ENCODE data around the gene NCKAP1. TPM values are rescaled to one million over a fixed set of nuclear protein-coding genes. Genes with fewer than 3 reads are reported as not detected.
"Not testable (repeated sequence)": the region's sequence is repeated elsewhere in the genome, so short reads cannot be mapped to it uniquely, and the experiment has no call there.

The NCKAP1 gene
- total RNA-seq, 2 donors from 2014 or later = 128 to 136 TPM

- DNase-seq = no peak
- Mint-ChIP-seq H3K4me1 (no peaks in the 10 kb centered on the region), H3K36me3 (ENCODE audit: low read depth) (no peaks in the 10 kb centered on the region), H3K4me3 (no peak overlapping the region), H3K27me3 (ENCODE audit: insufficient read depth) (no peaks in the 10 kb centered on the region), H3K9me3 (peaks cover 13% of the 10 kb centered on the region), H3K27ac (no peak overlapping the region)
- no peak overlapping the region for H3K9ac ChIP-seq (ENCODE audit: extremely low read depth, low read length, poor library complexity, severe bottlenecking)
- H3K4me1 ChIP-seq (ENCODE audit: control insufficient read depth, insufficient read depth, low read length) = no peaks in the 10 kb centered on the region
- no peak overlapping the region for H3K27ac ChIP-seq (ENCODE audit: low read depth, low read length)
- H3K27me3 ChIP-seq (ENCODE audit: control insufficient read depth, insufficient read depth, low read length, poor library complexity, severe bottlenecking) = no peaks in the 10 kb centered on the region
- H3K4me3 ChIP-seq (ENCODE audit: low read length) = no peak overlapping the region
- no peaks in the 10 kb centered on the region for H3K36me3 ChIP-seq (ENCODE audit: control insufficient read depth, insufficient read depth, low read length)
- 93% methylated on average over 2 of the region's 2 CpGs; no CpG with 5 or more reads in 1 of the 2 experiments for WGBS, 2 experiments (ENCODE audit: insufficient coverage in 1 of 2, insufficient read length in 1 of 2)
- no peak for TF ChIP-seq CTCF (conservative IDR thresholded peaks at IDR 0.05)
- peaks cover 4% of the 10 kb centered on the region for H3K9me3 ChIP-seq (ENCODE audit: control insufficient read depth, low read length)
Measured at GRCh38 chr2:182883451-182883850, 154.8 kb downstream of the NCKAP1 start.

GRCh38 chr2:182880100-182880499 is 158.2 kb downstream of the NCKAP1 start:
- H3K27ac ChIP-seq (ENCODE audit: low read depth, low read length); H3K4me1 Mint-ChIP-seq; H3K36me3 ChIP-seq (ENCODE audit: control insufficient read depth, insufficient read depth, low read length); H3K27ac Mint-ChIP-seq; H3K4me3 ChIP-seq (ENCODE audit: low read length); H3K4me3 Mint-ChIP-seq; H3K9ac ChIP-seq (ENCODE audit: extremely low read depth, low read length, poor library complexity, severe bottlenecking); H3K27me3 ChIP-seq (ENCODE audit: control insufficient read depth, insufficient read depth, low read length, poor library complexity, severe bottlenecking); DNase-seq; H3K9me3 ChIP-seq (ENCODE audit: control insufficient read depth, low read length); H3K27me3 Mint-ChIP-seq (ENCODE audit: insufficient read depth); H3K4me1 ChIP-seq (ENCODE audit: control insufficient read depth, insufficient read depth, low read length); H3K36me3 Mint-ChIP-seq (ENCODE audit: low read depth): not testable (repeated sequence)
- WGBS, 2 experiments (ENCODE audit: insufficient coverage in 1 of 2, insufficient read length in 1 of 2) = 100% methylated on average over 1 of the region's 1 CpG
- H3K9me3 Mint-ChIP-seq = peaks cover 15% of the 10 kb centered on the region

DNA sequence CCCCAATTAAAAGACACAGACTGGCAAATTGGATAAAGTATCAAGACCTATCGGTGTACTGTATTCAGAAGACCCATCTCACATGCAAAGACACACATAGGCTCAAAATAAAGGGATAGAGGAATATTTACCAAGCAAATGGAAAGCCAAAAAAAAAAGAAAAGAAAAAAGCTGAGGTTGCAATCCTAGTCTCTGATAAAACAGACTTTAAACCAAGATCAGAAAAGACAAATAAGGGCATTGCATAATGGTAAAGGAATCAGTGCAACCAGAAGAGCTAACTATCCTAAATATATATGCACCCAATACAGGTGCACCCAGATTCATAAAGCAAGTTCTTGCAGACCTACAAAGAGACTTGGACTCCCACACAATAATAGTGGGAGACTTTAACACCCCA is 161.6 kb downstream of the NCKAP1 start:
- not testable (repeated sequence) for DNase-seq; H3K36me3 Mint-ChIP-seq (ENCODE audit: low read depth); H3K27me3 Mint-ChIP-seq (ENCODE audit: insufficient read depth); H3K9ac ChIP-seq (ENCODE audit: extremely low read depth, low read length, poor library complexity, severe bottlenecking); H3K27ac Mint-ChIP-seq; H3K27ac ChIP-seq (ENCODE audit: low read depth, low read length); H3K36me3 ChIP-seq (ENCODE audit: control insufficient read depth, insufficient read depth, low read length); H3K4me1 Mint-ChIP-seq; H3K4me1 ChIP-seq (ENCODE audit: control insufficient read depth, insufficient read depth, low read length); H3K9me3 ChIP-seq (ENCODE audit: control insufficient read depth, low read length); H3K4me3 ChIP-seq (ENCODE audit: low read length); H3K4me3 Mint-ChIP-seq; H3K27me3 ChIP-seq (ENCODE audit: control insufficient read depth, insufficient read depth, low read length, poor library complexity, severe bottlenecking)
- H3K9me3 Mint-ChIP-seq = peaks cover 20% of the 10 kb centered on the region
- WGBS, 2 experiments (ENCODE audit: insufficient coverage in 1 of 2, insufficient read length in 1 of 2) = 80 to 91% methylated on average over 1 of the region's 1 CpG

GRCh38 chr2:182870227-182870626 is 168.0 kb downstream of the NCKAP1 start:
- Histone ChIP-seq H3K9me3 (ENCODE audit: control insufficient read depth, low read length) (peaks cover 5% of the 10 kb centered on the region), H3K27me3 (ENCODE audit: control insufficient read depth, insufficient read depth, low read length, poor library complexity, severe bottlenecking) (no peaks in the 10 kb centered on the region), H3K9ac (ENCODE audit: extremely low read depth, low read length, poor library complexity, severe bottlenecking) (no peak overlapping the region), H3K4me1 (ENCODE audit: control insufficient read depth, insufficient read depth, low read length) (peaks cover 7% of the 10 kb centered on the region), H3K36me3 (ENCODE audit: control insufficient read depth, insufficient read depth, low read length) (no peaks in the 10 kb centered on the region), H3K4me3 (ENCODE audit: low read length) (no peak overlapping the region), H3K27ac (ENCODE audit: low read depth, low read length) (no peak overlapping the region)
- TF ChIP-seq CTCF (conservative IDR thresholded peaks at IDR 0.05) = peak; percentile 92
- 17% methylated on average over 1 of the region's 1 CpG; no CpG with 5 or more reads in 1 of the 2 experiments for WGBS, 2 experiments (ENCODE audit: insufficient coverage in 1 of 2, insufficient read length in 1 of 2)
- Mint-ChIP-seq H3K4me3 (no peak overlapping the region), H3K9me3 (peaks cover 5% of the 10 kb centered on the region), H3K27ac (no peak overlapping the region), H3K36me3 (ENCODE audit: low read depth) (peaks cover 3% of the 10 kb centered on the region), H3K4me1 (peaks cover 21% of the 10 kb centered on the region), H3K27me3 (ENCODE audit: insufficient read depth) (peaks cover 12% of the 10 kb centered on the region)
- DNase-seq = peak; percentile 90
